ENCODE results near the gene FHOD3.

FHOD3 gene

GRCh38 chr18:36758623-36759022 lies 461.1 kb downstream of the FHOD3 start:
- H3K27ac ChIP-seq (replicated peaks), result no peak overlapping the region
- H3K4me3 ChIP-seq (replicated peaks; ENCODE audit: insufficient read depth, low read length), result no peak overlapping the region
- no peak for TF ChIP-seq GABPA (IDR thresholded peaks at IDR 0.05; ENCODE audit: low read depth)
- no peak for DNase-seq (ENCODE audit: low read depth in 1 of 2, low spot score in 1 of 2)
- no peaks in the 10 kb centered on the region for H3K27me3 ChIP-seq (ENCODE audit: insufficient read depth, poor library complexity, severe bottlenecking)

DNA sequence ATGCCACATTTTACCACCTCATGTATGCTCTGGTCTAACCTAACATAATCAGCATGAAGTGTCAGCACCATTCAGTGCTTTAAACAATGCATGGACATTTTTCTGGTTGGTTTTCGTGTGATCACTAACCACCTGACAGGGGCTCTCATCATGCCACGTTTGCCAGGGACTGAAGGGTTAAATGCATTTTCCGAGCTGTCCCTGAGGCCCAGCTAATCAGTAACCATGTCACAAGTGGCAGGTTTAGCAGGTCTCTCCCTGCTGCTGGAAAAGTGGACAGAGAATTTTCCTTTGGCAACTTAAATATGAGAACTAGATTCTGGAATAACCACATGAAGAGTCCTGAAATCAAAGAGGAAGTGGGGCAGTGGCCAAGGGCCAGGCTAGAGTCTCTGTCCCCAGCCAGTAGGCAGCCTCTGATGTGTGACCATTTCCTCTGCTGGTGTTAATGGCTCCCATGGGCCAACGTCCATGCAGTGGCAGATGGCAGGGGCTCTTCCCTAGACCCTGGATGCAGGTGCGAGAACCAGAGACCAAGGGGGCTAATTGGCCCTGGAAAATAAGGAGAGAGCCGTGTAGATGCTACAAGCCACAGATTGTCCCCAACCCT lies 461.8 kb downstream of the FHOD3 start:
- no peak for DNase-seq (ENCODE audit: low read depth in 1 of 2, low spot score in 1 of 2)
- TF ChIP-seq SPI1 (IDR thresholded peaks at IDR 0.05; ENCODE audit: borderline replicate concordance, low read depth), result peak; percentile 75
- TF ChIP-seq, protein P1, sequence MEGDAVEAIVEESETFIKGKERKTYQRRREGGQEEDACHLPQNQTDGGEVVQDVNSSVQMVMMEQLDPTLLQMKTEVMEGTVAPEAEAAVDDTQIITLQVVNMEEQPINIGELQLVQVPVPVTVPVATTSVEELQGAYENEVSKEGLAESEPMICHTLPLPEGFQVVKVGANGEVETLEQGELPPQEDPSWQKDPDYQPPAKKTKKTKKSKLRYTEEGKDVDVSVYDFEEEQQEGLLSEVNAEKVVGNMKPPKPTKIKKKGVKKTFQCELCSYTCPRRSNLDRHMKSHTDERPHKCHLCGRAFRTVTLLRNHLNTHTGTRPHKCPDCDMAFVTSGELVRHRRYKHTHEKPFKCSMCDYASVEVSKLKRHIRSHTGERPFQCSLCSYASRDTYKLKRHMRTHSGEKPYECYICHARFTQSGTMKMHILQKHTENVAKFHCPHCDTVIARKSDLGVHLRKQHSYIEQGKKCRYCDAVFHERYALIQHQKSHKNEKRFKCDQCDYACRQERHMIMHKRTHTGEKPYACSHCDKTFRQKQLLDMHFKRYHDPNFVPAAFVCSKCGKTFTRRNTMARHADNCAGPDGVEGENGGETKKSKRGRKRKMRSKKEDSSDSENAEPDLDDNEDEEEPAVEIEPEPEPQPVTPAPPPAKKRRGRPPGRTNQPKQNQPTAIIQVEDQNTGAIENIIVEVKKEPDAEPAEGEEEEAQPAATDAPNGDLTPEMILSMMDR (IDR thresholded peaks at IDR 0.05; ENCODE audit: insufficient read depth, low read length), result no peak
- H3K4me3 ChIP-seq (replicated peaks; ENCODE audit: insufficient read depth, low read length), result no peak overlapping the region
- no peak overlapping the region for H3K27ac ChIP-seq (replicated peaks)
- H3K27me3 ChIP-seq (ENCODE audit: insufficient read depth, poor library complexity, severe bottlenecking), result no peaks in the 10 kb centered on the region

- no peak overlapping the region for H3K4me3 ChIP-seq (replicated peaks; ENCODE audit: insufficient read depth, low read length)
- H3K27ac ChIP-seq (replicated peaks), result no peak overlapping the region
- H3K27me3 ChIP-seq (ENCODE audit: insufficient read depth, poor library complexity, severe bottlenecking), result no peaks in the 10 kb centered on the region
- TF ChIP-seq GABPA (IDR thresholded peaks at IDR 0.05; ENCODE audit: low read depth), result no peak
- TF ChIP-seq REST (IDR thresholded peaks at IDR 0.05; ENCODE audit: insufficient replicate concordance, low read depth), result no peak
- TF ChIP-seq POLR2AphosphoS5 (IDR thresholded peaks at IDR 0.05; ENCODE audit: low read depth), result no peak
- TF ChIP-seq, protein P1 (IDR thresholded peaks at IDR 0.05; ENCODE audit: insufficient read depth, low read length), result no peak
- TF ChIP-seq SPI1 (IDR thresholded peaks at IDR 0.05; ENCODE audit: borderline replicate concordance, low read depth), result no peak
- no peak for DNase-seq (ENCODE audit: low read depth in 1 of 2, low spot score in 1 of 2)
Observed at GRCh38 chr18:36760598-36760997, 463.1 kb downstream of the FHOD3 start.

DNA sequence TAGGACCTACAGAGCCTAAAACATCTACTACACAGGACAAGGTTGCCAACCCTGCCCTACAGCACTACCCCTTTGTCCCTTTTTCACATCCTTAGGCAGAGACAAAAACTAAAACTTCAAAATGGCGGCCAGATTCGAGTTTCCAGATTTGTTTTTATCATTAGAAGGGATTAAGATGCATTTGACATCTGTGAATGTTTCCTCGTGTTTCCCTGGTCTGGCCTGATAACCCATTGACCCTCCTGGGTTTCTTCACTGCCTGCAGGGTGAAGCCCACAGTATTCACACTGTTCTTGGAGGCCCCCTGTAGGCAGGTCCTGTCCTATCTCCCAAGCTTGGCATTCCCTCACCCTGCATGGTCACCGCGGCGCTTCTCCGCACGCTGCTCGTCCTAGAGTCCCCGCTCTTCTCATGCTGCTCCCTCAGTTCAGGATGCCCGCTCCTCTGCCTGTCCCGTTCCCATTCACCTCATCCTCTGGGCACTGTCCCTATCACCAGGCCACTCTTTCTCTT lies 463.7 kb downstream of the FHOD3 start:
- TF ChIP-seq POLR2AphosphoS5 (IDR thresholded peaks at IDR 0.05; ENCODE audit: low read depth) (no peak), SPI1 (IDR thresholded peaks at IDR 0.05; ENCODE audit: borderline replicate concordance, low read depth) (no peak), REST (IDR thresholded peaks at IDR 0.05; ENCODE audit: insufficient replicate concordance, low read depth) (no peak), GABPA (IDR thresholded peaks at IDR 0.05; ENCODE audit: low read depth) (no peak)
- TF ChIP-seq, protein P1 (IDR thresholded peaks at IDR 0.05; ENCODE audit: insufficient read depth, low read length), result no peak
- DNase-seq (ENCODE audit: low read depth in 1 of 2, low spot score in 1 of 2), result no peak
- Histone ChIP-seq H3K4me3 (replicated peaks; ENCODE audit: insufficient read depth, low read length) (no peak overlapping the region), H3K27ac (replicated peaks) (no peak overlapping the region), H3K27me3 (ENCODE audit: insufficient read depth, poor library complexity, severe bottlenecking) (no peaks in the 10 kb centered on the region)
